ENCODE results near the gene ZFHX3.

The ZFHX3 gene

DNA sequence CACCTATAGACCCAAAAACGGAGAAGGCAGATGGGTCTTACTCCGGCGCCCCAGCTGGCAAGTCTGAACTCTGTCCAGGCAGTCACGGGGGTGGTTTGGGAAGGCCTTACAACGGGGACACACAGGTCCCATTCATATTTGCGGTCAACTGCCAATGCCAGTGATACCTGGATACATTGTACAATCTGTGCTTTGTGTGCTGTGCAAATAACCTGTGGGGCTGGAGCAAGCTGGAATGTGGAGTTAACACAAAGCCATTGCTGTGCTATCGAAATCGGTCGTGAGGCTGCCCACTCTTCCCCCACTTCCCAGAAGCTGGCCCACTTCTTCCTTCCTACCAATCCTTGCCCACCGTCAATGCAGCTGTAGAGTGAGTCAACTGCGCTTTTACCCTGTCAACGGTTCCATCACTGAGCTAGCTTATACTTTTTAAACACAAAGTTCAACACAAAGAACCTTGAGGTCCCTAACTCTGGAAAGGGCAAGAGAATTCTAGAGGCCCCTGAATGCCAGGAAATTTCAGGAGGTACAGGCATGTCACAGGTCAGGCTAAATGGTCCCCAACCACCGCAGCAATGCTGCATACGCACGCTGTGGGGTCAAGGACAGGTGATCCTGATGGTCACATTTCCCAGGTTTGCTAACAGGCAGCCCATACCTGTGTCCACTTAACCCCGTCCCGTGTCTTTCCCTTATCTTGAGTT is 122.8 kb downstream of the ZFHX3 start:
- DNase-seq = no peak

DNA sequence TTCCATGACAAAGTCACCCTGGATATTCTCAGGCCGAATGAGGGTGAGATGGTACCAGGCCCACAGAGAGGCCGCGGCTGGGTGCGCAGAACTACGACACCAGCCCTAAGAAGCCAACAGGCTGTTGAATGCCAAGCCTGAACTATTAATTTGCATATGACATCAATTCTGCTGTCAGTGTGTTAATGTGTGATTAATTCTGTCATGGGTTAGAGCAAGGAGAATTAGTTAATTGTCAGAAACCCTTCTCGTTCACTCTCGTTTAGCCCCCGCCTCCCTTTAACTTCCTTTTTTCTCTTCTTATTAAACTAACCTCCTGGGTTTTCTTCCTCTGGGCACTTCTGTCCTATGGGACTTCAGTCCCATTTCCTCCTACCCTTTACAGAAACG is 123.4 kb downstream of the ZFHX3 start:
- no peak for DNase-seq

DNA sequence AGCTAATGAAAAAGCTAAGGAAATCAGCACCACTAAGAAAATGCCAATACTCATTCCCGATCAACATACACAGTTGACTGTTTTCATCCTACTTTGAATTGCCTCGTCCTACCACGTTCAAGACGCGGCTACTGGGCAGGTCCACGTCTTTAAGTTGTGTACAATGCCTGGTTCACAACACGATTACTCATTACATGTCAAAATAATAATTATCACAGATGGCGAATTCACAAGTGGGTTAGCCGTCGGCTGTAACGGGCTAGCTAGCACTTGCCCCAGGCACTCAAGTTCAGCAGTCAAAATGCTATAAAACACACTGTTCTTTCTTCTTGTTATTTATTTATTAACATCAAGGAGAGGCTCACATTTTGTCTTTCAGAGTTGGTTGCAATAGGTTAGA is 124.2 kb downstream of the ZFHX3 start:
- no peak for DNase-seq

DNA sequence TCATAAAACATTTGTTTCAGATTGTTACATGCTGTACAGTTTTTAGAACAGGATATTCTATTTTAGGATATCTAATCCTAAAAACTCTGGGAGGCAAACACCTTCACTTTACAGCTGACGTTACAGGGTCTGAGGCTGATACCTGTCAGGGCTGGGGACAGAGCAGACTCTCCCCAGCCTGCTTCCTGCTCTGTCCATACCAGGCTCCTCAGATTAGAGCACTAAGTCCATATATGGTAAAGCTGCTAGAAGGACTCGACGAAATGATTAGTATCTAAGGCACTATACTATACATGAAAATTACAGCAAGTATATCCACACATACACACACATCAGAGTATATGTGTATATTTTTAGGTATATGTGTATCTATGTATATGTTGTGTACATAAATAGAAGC is 125.2 kb downstream of the ZFHX3 start:
- DNase-seq = no peak

DNA sequence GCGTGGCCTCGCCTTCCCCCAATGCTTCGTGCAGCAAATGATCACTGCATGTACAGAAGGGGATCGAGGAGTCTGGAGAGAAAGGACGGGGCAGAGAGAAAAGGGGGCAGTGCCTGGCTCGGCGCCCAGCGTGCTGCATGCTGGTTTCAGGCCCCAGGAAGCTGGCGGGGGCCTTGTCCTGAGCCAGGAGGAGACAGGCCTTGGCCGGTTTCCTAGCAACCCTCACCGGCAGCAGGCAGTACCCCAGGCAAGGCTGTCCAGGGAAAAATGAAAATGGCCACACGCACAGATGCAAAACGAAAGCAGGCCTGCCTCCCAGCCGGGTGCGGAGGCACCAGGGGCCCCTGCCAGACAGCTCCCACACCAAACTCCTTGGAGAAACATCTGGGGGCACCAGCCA is 126.3 kb downstream of the ZFHX3 start:
- DNase-seq = no peak

DNA sequence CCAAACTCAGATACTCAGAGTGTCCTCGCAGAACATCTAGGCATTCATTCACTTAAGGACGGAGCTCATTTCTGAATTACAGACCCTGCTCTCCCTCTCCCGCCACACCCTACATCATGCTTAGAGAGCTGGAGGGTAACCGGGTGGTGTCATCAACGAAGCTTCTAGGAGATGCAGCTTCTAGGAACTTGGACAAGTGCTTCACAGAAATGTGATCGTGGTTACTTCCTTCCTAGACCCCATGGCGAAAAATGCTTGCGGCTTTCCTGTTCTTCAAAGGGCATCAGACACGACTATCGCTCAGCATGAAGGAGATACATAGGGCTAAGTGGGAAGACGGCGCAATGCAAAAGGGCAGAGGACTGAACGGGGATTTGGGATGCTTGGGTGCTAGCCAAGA is 126.8 kb downstream of the ZFHX3 start:
- no peak for DNase-seq

DNA sequence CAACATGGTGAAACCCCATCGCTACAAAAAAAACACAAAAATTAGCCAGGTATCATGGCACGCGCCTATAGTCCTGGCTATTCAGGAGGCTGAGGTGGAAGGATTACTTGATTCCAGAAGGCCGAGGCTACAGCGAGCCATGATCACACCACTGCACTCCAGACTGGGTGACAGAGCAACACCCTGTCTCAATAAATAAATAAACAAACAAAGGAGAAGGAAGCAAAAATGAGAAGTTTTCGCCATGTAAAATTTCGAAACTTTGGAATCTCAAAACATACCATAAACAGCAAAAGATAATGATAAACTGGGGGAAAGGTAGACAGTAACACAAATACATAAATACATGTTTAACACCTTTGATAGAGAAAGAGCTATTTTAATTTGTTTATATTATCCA is 130.9 kb downstream of the ZFHX3 start:
- no peak for DNase-seq

DNA sequence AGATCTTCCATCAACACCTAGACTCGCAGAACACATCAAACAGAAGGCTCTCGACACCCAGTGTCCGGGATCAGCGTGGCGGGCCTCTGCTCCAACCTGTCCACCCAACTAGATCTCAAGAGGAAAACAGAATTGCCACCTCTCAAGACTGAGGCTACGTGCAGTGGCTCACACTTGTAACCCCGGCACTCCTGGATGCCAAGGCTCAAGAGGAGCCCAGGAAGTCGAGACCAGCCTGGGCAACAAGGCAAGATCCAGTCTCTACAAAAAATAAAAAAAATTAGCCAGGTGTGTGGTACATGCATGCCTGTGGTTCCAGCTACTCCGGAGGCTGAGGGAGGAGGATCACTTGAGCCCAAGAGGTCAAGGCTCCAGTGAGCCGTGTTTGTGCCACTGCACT is 132.6 kb downstream of the ZFHX3 start:
- no peak for DNase-seq

DNA sequence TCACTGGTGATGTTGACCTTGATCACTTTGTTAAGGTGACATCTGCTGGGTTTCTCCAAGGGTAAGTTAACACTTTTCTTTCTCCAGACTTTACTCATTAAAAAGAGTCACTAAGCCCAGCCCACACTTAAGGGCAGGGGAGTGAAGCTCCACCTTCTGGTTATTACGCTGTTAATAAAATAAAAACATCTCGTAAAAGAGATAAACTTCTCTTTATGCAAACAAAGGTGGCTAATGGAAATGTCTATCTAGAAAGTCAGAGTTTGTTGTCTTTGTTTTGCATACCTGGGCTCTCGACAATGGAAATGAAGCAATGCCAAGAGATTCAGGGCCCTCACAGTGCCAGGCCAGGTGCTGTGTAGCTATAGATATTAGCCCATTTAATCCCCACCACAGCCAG is 134.4 kb downstream of the ZFHX3 start:
- DNase-seq = no peak

DNA sequence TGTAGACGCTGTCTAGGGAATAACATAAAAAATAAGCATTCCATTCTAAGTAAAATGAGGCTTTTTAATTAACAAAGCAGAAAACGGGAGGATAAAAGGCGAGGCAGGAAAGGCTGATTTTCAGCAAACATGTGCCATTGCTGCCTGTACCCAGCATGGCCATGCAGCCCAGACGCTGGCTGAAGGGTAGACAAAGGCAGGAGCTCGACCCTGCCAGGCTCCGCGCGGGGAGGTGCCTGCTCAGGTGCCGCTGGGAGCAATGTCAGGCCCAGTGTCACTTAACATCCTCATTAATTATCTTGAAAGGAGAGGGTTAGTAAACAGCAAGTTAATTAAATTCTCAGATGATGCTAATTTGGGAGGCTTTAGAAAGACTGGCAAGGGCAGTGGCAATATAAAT is 136.0 kb downstream of the ZFHX3 start:
- no peak for DNase-seq

DNA sequence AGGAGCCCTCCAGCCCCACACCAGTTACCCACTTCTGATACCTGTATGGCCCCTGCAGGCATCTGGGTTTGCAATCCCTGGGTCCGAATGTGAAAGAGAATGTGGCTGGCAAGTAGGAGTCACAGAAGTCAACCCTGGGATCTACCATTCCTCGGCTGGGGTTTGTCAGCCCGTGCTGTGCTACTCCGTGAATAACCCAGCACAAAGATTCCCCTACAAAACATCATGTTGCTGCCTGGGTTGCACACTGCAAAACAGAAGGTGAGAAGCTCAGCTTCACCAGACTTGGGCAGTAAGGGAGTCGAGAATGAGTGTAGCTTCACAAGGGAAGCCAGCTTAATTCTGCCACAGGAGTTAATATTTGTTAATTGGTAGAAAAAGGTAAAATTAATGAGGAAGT is 137.1 kb downstream of the ZFHX3 start:
- no peak for DNase-seq

DNA sequence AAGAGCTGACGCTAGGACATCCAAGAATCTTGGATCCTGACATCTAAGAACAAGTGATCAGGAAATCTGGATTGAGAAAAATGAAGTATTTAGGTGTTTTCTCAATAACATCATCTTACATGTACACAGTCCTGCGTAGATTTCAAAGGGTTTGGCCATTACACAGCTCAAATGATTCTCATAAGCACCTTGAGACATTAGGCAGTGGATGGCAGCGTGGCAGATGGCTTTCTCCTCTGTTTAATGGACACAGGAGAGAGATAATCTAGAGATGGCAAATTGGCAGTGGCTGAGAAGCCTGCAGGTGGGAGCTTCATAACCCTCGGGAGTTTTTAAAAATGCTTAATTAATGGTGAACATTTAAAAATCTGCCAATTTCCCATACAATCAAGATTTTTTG is 137.5 kb downstream of the ZFHX3 start:
- no peak for DNase-seq

DNA sequence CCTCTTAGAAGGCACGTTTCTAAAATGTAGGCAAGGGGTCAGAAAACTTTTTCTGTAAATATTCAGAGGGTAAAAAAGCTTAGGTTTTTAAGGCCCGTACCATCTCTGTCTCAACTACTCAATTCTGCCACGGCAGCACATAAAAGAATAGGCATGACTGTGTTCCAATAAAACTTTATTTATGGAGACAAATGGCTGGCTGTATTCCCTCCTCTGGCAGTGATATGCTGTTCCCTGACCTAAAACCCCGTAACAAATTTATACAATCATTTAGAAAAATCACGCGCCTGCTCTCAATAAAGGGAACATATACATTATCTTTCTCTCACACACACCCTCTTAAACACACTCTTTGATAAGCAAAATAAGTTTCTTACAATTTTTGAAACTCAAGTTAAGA is 138.7 kb downstream of the ZFHX3 start:
- no peak for DNase-seq

DNA sequence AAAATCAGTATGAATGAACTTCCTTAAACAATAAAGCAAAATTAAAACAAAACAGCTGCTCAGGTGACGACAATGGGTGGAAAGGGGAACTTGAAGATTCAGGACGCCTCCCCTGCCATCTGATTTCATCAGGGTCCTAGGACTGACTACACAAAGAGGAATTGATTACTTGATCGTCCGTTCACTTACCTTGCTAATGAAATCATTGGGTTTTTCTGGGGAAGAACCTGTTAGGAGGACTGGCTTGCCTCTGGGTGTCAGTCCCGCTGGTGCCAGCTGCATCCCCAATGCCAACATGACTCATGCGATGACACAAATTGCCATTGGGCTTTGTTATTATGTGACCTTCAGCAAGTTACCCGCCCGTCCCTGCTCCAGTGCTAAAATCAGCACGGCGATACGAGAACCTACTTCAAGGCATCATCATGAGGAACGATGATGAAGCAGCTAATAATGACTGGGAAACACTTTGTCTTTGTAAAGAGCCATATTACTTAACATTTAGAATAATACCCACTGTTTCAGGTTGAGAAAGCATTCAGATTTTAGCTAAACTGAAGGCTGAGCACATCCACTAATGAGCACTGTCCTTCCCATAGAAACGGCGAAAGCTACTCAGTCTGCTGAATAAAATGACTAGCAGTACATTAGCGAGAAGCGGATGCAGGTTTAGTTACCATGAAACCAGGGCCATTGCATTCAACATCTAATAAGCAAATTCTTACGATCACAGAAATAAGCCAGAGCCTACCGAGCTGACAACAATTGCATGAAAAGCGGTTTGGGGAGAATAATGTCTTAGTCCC is 139.4 kb downstream of the ZFHX3 start:
- no peak for DNase-seq

DNA sequence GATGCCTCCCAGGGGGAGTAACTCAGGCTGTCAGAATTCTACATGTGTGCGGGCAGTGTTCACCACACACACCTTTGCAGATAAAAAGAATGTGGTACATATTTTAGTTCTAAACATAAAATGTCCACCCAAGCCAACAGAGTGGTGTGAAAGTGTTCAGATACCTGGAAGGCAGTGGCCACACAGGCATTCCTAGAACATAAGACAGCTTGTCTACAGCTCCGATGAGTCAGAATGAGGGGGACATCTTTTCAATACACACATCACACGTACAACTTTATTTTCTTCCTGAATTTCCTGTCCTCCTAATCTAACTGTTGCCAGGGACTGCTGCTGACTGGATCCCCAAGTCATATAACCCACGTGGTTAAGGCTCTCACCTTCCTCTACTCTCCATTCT is 142.3 kb downstream of the ZFHX3 start:
- DNase-seq = no peak

DNA sequence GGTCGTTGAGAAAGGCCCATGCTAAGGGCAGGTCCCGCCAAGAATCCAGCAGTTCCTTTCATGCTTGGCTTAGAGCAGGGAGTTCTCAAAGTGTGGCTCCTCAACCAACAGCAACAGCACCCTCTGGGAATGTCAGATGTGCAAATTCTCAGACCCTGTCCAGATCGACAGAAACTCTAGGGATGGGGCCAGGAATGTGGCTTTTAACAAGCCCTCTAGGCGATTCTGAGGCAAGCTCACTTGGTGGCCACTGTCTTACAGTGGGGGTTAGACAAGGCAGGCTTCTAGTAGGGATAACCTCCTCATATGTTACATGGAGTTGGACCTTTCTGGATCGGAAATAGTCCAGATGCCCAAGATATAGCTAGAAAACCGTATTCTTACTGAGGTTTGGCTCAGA is 144.8 kb downstream of the ZFHX3 start:
- DNase-seq = no peak

DNA sequence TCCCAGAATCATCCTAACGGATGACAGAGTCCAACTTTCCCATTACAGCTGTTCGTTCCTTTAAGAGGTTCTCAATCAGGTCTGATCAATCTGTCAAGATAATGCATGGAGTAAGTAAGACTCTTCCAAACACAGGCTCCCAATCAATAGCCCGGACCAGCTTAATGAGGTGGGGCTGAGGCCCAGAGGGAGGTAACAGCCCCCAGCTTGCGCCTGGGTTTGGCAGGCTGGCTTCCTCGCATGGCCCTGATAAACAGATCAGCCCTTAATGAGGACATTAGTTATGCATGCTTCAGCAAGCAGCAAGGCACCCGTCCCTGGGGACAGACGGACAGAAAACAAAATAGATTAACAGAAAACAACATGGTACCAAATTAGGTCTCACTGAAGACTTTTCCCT is 145.7 kb downstream of the ZFHX3 start:
- no peak for DNase-seq

DNA sequence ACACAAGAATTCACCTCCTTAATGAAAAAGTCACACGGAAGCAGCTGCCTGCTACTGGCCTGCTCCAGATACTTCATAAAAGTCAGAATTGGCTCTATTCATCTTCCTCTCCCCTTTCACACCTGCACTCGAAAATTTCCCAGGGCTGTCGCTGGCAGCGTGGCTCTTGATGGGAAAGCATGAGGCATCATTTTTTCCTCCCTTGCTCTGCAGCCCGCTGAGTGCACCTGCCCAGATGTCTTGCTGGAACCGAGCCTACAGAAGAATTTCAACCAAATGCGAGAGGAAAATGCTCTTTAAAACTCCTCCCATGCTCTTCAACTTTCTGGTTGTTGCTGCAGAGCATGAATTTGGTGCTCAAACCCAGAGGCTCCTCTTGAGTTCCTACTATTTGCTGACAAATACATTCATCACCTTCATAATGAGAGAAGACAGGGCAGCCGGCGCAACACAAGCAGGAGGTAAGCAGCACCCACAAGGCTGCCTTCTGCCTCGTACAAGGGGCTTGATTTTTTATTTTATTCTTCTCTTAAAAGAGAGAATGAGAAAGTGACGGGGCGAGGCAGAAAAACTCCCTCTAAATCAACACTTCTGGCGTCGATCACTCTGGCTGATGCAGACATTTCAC is 146.8 kb downstream of the ZFHX3 start:
- DNase-seq = no peak

DNA sequence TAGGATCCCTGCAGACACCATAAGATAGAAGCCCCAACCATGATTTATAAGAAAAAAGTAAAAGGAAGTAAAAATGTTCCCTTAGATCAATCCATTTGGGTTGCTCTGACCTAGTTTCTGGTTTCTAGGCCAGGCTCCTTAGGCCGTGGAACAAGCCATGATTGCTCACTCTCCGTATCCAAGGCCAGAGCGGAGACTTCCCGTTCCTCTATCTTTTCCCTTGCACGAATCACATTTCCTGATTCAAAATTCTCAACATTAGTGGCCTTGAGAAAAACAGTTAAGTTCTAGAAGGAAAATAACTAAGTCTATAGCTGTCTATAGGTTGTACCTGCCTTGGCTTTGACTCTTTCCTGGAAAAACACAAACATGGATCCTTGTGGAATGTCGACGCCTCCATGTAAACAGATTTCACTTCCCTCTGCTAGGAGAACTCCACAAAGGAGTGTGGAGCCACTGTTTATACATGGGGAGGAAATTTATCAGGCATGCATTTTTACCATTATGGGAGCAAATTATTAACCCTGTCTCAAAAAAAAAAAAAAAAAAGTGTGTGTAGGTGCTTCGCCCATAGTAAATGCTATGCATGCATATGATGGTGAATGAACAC is 149.6 kb downstream of the ZFHX3 start:
- DNase-seq = no peak

DNA sequence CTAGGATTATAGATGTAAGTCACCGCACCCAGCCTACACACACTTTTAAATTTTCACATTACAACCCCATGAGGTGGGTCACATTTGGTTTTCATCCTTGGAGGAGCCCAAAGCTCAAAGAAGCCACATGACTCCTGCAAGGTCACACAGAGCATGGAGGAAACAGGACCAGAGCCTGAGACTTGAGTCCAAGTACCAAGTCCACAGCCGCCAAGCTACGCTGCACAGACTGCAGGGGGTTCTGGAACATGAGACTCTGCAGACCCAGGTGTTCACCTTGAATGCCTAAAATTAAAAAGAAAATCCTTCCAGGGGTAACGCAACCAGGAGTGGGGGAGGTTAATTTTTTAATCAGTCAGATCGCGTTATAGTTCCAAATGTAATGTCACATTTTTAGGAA is 150.2 kb downstream of the ZFHX3 start:
- DNase-seq = no peak

DNA sequence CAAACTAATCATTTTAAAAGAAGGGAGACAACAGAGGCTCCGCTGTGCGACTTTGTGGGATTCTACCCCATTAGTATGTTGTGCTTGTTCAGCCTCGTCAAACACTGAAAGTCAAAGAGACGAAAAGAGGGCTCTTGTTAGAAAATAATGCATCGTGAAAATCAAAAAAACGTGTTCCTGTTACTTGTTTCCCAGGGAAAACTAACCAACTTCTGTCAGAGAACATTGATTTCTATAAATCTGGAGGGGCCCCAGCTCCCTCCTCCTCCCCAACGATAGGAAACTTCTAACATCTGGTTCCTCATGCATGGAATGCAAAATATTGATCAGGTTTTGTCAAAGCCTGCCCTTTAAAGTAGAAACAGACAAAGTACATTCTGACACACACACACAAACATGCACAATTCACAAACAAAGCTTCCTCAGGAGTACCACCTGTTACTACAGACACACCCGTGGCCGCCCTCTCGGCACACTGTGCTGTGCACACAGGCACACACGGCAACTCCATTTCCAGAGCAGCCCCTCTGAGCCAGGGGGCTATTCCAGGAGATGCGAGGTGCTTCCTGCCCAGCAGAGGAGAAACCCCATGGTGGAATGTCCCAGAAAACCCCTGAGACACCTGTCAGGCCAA is 151.3 kb downstream of the ZFHX3 start:
- DNase-seq = no peak

DNA sequence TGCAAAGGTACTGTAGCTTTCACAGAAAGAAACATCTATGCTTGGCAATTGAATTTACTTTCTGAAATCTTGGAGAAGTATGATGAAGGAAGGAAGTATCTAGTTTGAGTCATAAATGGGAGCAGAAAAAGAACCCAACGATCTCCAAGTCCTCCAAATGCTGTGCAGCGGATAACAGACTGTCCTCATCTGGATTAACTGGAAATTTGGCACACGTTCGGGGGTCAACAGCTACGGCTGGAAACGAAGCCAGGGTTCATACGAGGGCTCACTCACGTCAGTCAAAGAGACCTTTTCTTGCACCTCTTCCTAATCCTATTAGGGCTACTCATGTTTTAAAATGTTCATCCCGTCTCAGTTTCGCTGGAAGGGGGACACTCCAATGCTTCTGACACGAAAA is 152.0 kb downstream of the ZFHX3 start:
- no peak for DNase-seq

All from effector CD8-positive, alpha-beta T cell (primary cell).